Measurements from ENCODE around the gene SSBP3.
"Not testable (repeated sequence)": the region's sequence is repeated elsewhere in the genome, so short reads cannot be mapped to it uniquely, and the experiment has no call there.

The SSBP3 gene

GRCh38 chr1:54244655-54245054 is 161.5 kb downstream of the SSBP3 start:
- DNase-seq (ENCODE audit: low spot score): no peak

- no peak for DNase-seq (ENCODE audit: low spot score)
Measured at GRCh38 chr1:54243022-54243421, 163.2 kb downstream of the SSBP3 start.

GRCh38 chr1:54241364-54241763 is 164.8 kb downstream of the SSBP3 start:
- no peak for DNase-seq (ENCODE audit: low spot score)

- no peak for DNase-seq (ENCODE audit: low spot score)
Measured at GRCh38 chr1:54240741-54241335, 165.4 kb downstream of the SSBP3 start.

GRCh38 chr1:54239631-54240031 is 166.6 kb downstream of the SSBP3 start:
- no peak for DNase-seq (ENCODE audit: low spot score)

- DNase-seq (ENCODE audit: low spot score): no peak
Measured at GRCh38 chr1:54239035-54239383, 167.2 kb downstream of the SSBP3 start.

GRCh38 chr1:54238353-54239034 is 167.7 kb downstream of the SSBP3 start:
- no peak for DNase-seq (ENCODE audit: low spot score)

GRCh38 chr1:54237586-54237985 is 168.6 kb downstream of the SSBP3 start:
- no peak for DNase-seq (ENCODE audit: low spot score)

- no peak for DNase-seq (ENCODE audit: low spot score)
Measured at GRCh38 chr1:54234284-54234683, 171.9 kb downstream of the SSBP3 start.

- not testable (repeated sequence) for DNase-seq (ENCODE audit: low spot score)
Measured at GRCh38 chr1:54233196-54233595, 173.0 kb downstream of the SSBP3 start.

GRCh38 chr1:54230507-54231339 is 175.5 kb downstream of the SSBP3 start:
- DNase-seq (ENCODE audit: low spot score): no peak

- DNase-seq (ENCODE audit: low spot score): peak; percentile 67
Measured at GRCh38 chr1:54229281-54229891, 176.8 kb downstream of the SSBP3 start.

GRCh38 chr1:54228638-54229079 is 177.5 kb downstream of the SSBP3 start:
- DNase-seq (ENCODE audit: low spot score): no peak

GRCh38 chr1:54227891-54228310 is 178.3 kb downstream of the SSBP3 start:
- DNase-seq (ENCODE audit: low spot score): no peak

- DNase-seq (ENCODE audit: low spot score): peak; percentile 77
Measured at GRCh38 chr1:54227091-54227602, 179.0 kb downstream of the SSBP3 start.

GRCh38 chr1:54225986-54226559 is 180.1 kb downstream of the SSBP3 start:
- no peak for DNase-seq (ENCODE audit: low spot score)

- no peak for DNase-seq (ENCODE audit: low spot score)
Measured at GRCh38 chr1:54225378-54225777, 180.8 kb downstream of the SSBP3 start.

- no peak for DNase-seq (ENCODE audit: low spot score)
Measured at GRCh38 chr1:54224233-54224632, 182.0 kb downstream of the SSBP3 start.

- DNase-seq (ENCODE audit: low spot score): no peak
Measured at GRCh38 chr1:54223441-54224202, 182.6 kb downstream of the SSBP3 start.

- no peak for DNase-seq (ENCODE audit: low spot score)
Measured at GRCh38 chr1:54222711-54223110, 183.5 kb downstream of the SSBP3 start.

GRCh38 chr1:54221867-54222484 is 184.2 kb downstream of the SSBP3 start:
- DNase-seq (ENCODE audit: low spot score): no peak
